Medulla oblongata (tissue), 1 donor: ENCODE measurements around the gene HCFC1R1.
"Not testable (repeated sequence)": the region's sequence is repeated elsewhere in the genome, so short reads cannot be mapped to it uniquely, and the experiment has no call there.

ENCODE experiments used
- DNase-seq: peaks from one replicate; pipeline ENCODE4 v3.0.0-alpha.2; 2015; ENCODE audit errors: extremely low spot score

Gene HCFC1R1

DNA sequence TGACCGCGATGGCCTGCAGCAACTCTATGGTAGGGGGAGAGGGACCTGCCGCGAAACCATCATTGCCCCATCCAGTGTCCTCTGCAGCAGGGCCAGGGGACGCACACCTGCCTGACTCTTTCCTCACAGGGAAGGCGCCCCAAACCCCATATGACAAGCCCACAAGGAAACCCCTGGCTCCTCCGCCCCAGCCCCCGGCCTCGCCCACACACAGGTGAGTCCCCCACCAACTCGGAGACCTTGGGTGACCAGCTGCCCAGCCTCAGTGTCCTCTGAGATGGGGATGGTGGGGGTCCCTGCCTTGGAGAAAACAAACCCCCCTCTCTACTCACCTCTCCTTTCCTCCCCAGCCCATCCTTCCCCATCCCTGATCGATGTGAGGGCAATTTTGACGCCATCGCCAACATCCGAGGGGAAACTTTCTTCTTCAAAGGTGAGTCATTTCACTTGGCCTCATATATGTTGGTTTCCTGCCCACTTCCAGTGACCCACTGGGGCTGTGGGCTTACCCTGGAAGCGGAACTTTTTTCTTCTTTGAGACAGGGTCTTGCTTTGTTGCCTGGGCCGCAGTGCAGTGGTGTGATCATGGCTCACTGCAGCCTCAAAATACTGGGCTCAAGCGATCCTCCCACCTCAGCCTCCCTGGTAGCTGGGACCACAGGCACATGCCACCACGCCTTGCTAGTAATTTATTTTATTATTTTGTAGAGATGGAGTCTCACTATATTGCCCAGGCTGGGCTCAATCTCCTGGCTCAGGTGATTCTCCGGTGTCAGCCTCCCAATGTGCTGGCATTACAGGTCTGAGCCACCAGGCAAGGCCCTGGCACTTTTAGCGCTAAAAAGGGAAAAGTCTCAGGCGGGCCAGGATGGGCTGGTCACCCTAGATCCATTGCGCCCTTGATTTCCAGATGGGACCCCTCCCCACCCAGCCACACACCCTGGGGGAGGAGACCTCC lies 33.7 kb upstream of the HCFC1R1 start:
- no peak for DNase-seq

DNA sequence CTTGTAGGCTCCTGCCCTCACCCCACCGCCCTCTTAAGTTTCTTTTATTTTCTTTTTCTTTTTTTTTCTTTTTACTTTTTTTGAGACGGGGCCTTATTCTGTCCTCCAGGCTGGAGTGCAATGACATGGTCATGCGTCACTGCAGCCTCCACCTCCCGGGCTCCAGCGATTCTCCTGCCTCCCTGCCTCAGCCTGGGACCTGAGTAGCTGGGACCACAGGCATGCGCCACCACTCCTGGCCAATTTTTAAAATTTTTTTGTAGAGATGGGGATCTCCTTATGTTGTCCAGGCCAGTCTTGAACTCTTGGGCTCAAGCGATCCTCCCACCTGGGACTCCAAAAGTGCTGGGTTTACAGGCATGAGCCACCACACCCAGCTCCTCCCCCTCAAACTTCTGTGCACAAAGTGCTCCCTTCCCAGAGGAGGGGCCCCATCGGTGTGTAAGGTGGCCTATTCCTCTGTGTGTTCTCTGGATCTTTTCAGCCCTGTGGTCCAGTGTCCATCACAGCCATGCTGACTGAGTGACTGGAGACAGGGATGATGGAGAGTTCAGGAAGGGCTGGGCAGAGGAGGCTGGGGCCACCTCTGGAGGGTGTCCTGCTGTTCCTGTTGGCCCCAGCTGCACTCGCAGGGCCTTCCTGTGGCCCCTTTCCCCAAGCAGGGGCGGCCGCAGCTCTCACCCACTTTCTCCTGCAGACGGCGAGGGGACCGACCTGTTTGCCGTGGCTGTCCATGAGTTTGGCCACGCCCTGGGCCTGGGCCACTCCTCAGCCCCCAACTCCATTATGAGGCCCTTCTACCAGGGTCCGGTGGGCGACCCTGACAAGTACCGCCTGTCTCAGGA lies 32.8 kb upstream of the HCFC1R1 start:
- DNase-seq: no peak

DNA sequence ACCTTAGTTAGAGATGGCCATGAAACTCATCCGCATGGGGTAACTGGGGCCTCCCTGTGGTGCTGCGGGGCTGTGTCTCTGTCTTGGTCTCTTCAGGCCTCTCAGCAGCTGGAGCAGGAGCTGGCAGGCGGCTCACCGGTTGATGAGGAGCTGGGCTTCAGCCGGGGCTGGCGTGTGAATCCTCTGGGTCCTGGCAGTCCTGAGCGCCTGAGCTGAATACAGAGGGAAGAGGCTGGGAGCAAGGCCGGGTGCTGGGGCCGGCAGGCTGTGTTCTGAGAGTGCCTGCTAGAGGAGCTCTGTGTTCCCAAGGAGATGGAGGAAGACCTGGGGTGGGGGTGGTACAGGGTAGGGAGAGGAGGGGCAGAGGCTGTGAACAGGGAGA lies 32.0 kb upstream of the HCFC1R1 start:
- DNase-seq: peak; percentile 17

- no peak for DNase-seq
These were observed 31.4 kb upstream of the HCFC1R1 start for GRCh38 chr16:3054965-3055733.

- DNase-seq: not testable (repeated sequence)
These were observed 29.6 kb upstream of the HCFC1R1 start for GRCh38 chr16:3053330-3053710.

- DNase-seq: not testable (repeated sequence)
These were observed 29.0 kb upstream of the HCFC1R1 start for GRCh38 chr16:3052571-3053329.

DNA sequence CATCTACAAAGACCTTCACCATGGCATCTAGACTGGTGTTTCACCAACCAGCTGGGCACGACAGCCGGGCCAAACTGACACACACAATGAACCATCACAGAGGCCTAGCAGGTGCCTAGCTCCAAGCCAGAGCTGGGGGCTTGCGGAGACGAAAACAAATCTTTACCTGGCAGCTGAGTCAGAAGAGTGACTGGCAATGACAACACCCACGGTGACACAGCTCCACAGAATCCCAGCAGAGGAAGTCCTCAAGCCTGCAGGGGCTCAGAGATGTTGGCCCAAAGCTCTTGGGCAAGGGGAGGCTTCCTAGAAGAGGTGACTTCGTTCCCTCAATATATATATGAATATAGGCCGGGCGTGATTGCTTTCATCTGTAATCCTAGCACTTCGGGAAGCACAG lies 27.8 kb upstream of the HCFC1R1 start:
- no peak for DNase-seq

DNA sequence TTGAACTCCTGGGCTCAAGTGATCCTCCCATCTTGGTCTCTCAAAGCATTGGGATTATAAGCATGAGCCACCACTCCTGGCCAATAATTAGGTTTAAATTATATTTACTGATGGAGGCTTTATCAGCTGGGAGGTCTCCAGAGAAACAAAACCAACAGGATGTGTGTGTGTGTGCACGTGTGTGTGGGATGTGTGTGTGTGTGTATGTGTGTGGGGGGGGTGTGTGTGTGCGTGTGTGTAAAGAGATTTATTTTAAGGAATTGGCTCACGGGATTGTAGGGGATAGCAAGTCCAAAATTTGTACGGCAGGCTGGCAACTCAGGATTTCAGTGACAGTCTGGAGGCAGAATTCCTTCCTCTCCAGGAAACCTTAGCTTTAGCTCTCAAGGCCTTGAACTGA lies 27.3 kb upstream of the HCFC1R1 start:
- no peak for DNase-seq

DNA sequence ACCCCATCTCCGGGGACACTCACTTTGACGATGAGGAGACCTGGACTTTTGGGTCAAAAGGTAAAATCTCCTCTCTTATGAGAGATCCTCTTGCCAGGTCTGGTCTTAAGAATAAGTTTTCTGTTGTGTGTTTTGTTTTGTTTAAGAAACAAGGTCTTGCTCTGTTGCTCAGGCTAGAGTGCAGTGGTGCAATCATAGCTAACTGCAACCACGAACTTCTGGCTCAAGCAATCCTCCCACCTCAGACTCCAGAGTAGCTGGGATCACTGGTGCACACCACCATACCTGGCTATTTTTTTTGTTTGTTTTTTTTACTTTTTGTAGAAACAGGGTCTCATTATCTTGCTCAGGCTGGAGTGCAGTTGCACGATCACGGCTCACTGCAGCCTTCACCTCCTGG lies 26.7 kb upstream of the HCFC1R1 start:
- DNase-seq: no peak

- DNase-seq: no peak
These were observed 26.3 kb upstream of the HCFC1R1 start for GRCh38 chr16:3049921-3050481.

DNA sequence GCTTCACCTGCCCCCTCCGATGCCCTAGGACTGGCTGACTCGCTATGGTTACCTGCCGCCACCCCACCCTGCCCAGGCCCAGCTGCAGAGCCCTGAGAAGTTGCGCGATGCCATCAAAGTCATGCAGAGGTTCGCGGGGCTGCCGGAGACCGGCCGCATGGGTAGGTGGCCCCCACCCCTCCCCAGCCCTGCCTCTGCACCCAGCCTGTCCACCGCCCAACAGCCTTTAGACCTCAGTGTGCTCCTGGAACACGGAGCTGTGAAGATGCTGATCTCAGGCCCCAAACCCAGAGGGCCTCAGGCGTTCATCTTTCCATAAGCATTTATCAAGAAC lies 23.6 kb upstream of the HCFC1R1 start:
- DNase-seq: no peak

DNA sequence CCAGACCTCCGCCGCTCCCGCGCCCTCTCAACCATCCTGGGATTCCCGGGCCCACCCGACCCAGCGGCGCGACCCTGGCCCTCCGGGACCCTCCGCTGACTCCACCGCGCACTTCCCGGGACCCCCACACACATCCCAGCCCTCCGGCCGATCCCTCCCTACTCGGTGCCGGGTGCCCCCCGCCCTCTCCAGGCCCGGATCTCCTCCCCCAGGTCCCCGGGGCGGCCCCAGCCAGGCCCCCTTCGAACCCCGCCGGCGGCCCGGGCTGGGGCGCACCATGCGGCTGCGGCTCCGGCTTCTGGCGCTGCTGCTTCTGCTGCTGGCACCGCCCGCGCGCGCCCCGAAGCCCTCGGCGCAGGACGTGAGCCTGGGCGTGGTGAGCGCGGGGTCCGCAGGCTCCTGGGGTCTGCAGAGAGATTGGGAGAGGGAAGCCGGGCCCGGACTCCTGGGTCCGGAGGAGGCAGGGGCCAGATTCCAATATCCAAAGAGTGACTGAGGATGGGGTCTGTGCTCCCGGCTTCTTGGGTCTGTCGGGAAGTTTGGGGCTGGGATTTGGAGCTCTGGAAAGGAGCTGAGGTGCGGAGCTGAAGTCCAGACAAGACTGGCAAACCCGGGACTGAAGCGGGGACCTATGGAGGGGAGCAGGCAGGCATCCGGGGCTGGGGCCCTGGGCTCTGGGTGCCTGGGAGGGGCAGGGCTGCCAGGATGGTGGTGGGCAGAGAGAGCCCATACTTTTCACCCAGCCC lies 23.1 kb upstream of the HCFC1R1 start:
- DNase-seq: no peak

- no peak for DNase-seq
These were observed 22.3 kb upstream of the HCFC1R1 start, which contains the start of gene MMP25 for GRCh38 chr16:3045758-3046640. Gene MMP25 (plus strand): TSS chr16:3046561. CDS start chr16:3046918, 357 bp downstream.

GRCh38 chr16:3044708-3045107 lies 21.0 kb upstream of the HCFC1R1 start:
- no peak for DNase-seq

GRCh38 chr16:3042376-3042775 lies 18.6 kb upstream of the HCFC1R1 start:
- no peak for DNase-seq

- DNase-seq: no peak
These were observed 15.2 kb upstream of the HCFC1R1 start for GRCh38 chr16:3038896-3039295.

GRCh38 chr16:3038256-3038655 lies 14.5 kb upstream of the HCFC1R1 start:
- DNase-seq: no peak

DNA sequence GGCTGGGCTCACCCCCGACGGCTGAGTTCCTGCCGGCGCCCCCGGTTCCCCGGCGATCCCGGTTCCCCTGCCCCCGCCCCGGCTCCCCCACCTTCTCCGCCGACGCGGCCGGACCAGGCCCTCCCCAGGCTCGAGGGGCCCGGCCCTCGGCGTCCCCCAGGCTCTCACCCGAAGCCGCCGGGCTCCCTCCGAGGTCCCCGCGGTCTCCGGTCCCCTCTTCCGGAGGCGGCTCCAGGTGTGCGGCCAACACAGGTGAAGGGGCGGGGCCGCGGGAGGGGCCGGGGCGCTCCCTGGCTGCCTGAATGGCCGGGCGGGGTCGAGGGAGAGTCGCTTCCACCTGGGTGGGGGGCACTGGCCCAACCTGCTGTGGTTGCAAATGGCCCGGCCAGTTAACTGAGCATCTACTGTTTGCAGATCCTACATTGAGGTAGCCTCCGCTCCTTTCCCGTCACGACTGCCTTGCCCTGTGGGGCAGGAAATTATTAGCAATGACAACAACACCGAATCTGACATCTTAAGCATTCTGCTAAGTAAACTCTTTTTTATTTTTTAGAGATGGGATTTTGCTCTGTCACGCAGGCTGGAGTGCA lies 13.1 kb upstream of the HCFC1R1 start, which contains the start of gene BICDL2:
BICDL2 (minus strand) TSS at position 219 of the 590 bp plus-strand sequence. CDS start 1,448 bp downstream, outside the sequence.
- no peak for DNase-seq
